PFSK-1 (cell line): Measurements from ENCODE around the gene ARHGEF3.

ENCODE experiments used
- SIN3A ChIP-seq: IDR thresholded peaks from 2 replicates; pipeline ENCODE4 v1.6.1; 2012; ENCODE audit warnings: mild to moderate bottlenecking, low read length, moderate library complexity, borderline replicate concordance; ENCODE audit not compliant: insufficient read depth
- TAF1 ChIP-seq: IDR thresholded peaks from 2 replicates; pipeline ENCODE4 v1.6.1; 2012; ENCODE audit warnings: low read length, control low read depth, borderline replicate concordance; ENCODE audit not compliant: insufficient read depth

GRCh38 chr3:56775445-56775837 lies 26.3 kb downstream of the ARHGEF3 start:
- no peak for TF ChIP-seq TAF1
- TF ChIP-seq SIN3A = no peak
